ENCODE measurements around the gene IMMP2L. TPM values are rescaled to one million over a fixed set of nuclear protein-coding genes. Genes with fewer than 3 reads are reported as not detected.

The IMMP2L gene
- total and polyA plus RNA-seq, 2 of the 8 experiments (the other 6 are each of a cell fraction or from before 2014, with no cell fraction given) = 2.3 to 10.1 TPM

GRCh38 chr7:110693344-110693743, 868.9 kb downstream of the IMMP2L start (continued):
- no peak for TF ChIP-seq CHD7 (IDR thresholded peaks at IDR 0.05; ENCODE audit: insufficient replicate concordance, low read length)
- TF ChIP-seq CBX5 (IDR thresholded peaks at IDR 0.05; ENCODE audit: low read depth, low read length) = no peak
- TF ChIP-seq CEBPB (IDR thresholded peaks at IDR 0.05; ENCODE audit: low read depth, low read length) = no peak
- TF ChIP-seq EGR1 (IDR thresholded peaks at IDR 0.05; ENCODE audit: borderline replicate concordance, low read depth, low read length) = no peak
- no peak for TF ChIP-seq CHD1 (IDR thresholded peaks at IDR 0.05; ENCODE audit: low read depth, low read length)
- no peak for TF ChIP-seq TBP (IDR thresholded peaks at IDR 0.05; ENCODE audit: low read depth, low read length)
- no peak for TF ChIP-seq RAD21 (IDR thresholded peaks at IDR 0.05 in 1 of 2, conservative IDR thresholded peaks at IDR 0.05 in 1 of 2; ENCODE audit: low read depth in 2 of 2, low read length in 2 of 2)

Measured in H1 (cell line).